ENCODE results near the gene MDGA2.

DNA sequence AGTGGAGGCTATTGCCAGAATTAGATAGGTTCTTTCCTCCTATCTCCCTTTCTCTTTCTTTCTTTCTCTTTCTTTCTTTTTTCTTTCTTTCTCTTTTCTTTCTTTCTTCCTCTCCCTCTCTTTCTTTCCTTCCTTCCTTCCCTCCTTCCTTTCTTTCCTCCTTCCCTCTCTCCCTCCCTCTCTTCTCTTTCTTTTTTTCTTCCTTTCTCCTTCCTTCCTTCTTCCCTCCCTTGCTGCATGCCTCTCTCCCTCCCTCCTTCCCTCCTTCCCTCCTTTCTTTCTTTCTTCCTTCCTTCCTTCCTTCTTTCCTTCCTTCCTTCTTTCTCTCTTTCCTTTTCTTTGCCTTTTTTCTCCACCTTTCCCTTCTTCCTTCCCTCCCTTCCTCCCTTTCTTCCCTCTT lies 16.4 kb upstream of the MDGA2 start:
- TF ChIP-seq, protein P1, sequence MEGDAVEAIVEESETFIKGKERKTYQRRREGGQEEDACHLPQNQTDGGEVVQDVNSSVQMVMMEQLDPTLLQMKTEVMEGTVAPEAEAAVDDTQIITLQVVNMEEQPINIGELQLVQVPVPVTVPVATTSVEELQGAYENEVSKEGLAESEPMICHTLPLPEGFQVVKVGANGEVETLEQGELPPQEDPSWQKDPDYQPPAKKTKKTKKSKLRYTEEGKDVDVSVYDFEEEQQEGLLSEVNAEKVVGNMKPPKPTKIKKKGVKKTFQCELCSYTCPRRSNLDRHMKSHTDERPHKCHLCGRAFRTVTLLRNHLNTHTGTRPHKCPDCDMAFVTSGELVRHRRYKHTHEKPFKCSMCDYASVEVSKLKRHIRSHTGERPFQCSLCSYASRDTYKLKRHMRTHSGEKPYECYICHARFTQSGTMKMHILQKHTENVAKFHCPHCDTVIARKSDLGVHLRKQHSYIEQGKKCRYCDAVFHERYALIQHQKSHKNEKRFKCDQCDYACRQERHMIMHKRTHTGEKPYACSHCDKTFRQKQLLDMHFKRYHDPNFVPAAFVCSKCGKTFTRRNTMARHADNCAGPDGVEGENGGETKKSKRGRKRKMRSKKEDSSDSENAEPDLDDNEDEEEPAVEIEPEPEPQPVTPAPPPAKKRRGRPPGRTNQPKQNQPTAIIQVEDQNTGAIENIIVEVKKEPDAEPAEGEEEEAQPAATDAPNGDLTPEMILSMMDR (conservative IDR thresholded peaks at IDR 0.05), result no peak
- no peak for TF ChIP-seq ZFX (IDR thresholded peaks at IDR 0.05)

All from C4-2B (cell line).